B cell (primary cell): ENCODE data around the gene SRC. TPM values are rescaled to one million over a fixed set of nuclear protein-coding genes. Genes with fewer than 3 reads are reported as not detected.

Source experiments
- ATAC-seq: fragments of 200-7000 bp; cut with Tn5 transposase; one replicate; pipeline ENCODE4 v1.10.0; 2021; ENCODE audit warnings: low read depth, mild to moderate bottlenecking, moderate number of reproducible peaks, moderate library complexity
- CTCF ChIA-PET: fragments of 350-600 bp; sonication (Branson Sonifier 250); formaldehyde crosslinking; loops from one replicate; lab custom pipeline; 2021; ENCODE audit warnings: antibody characterized with exemption, inconsistent platforms; lab: Charles Lee
- POLR2A ChIA-PET: fragments of 350-600 bp; sonication (Branson Sonifier 250); formaldehyde crosslinking; loops from one replicate; lab custom pipeline; 2021; ENCODE audit warnings: antibody characterized with exemption; lab: Charles Lee
- DNase-seq: peaks from one replicate; pipeline ENCODE4 v3.0.0; 2013
- H2AFZ ChIP-seq: 2 replicates; pipeline ENCODE4 v1.6.1; 2012; ENCODE audit warnings: mild to moderate bottlenecking, low read depth, low read length; ENCODE audit not compliant: insufficient read depth, poor library complexity, severe bottlenecking
- H3K27ac ChIP-seq, 2 donors: 1 replicate in 1 of 2; 2 replicates in 1 of 2; pipeline ENCODE4 v1.5.1; 2012 to 2013; ENCODE audit warnings: low read length in 2 of 2, mild to moderate bottlenecking in 2 of 2, moderate library complexity in 1 of 2
- H3K27me3 ChIP-seq, 4 experiments: fragments of 200-600 bp in 1 of 4; sonication (generic) in 1 of 4; replicated peaks in 1 of 4; 1 replicate in 2 of 4; 2 replicates in 2 of 4; pipeline versions ENCODE4 v1.6.1 to v1.7.0; 2013 to 2016; ENCODE audit warnings: low read length in 3 of 4, mild to moderate bottlenecking in 2 of 4, mixed read lengths in 1 of 4, moderate library complexity in 1 of 4; ENCODE audit not compliant: insufficient read depth in 4 of 4, control insufficient read depth in 3 of 4; ENCODE audit errors: control extremely low read depth in 1 of 4
- H3K36me3 ChIP-seq, 2 experiments: replicated peaks in 1 of 2; 1 replicate in 1 of 2; 2 replicates in 1 of 2; pipeline versions ENCODE4 v1.6.1 to v1.7.1; 2013; ENCODE audit warnings: low read length in 1 of 2; ENCODE audit not compliant: insufficient read depth in 2 of 2, control insufficient read depth in 1 of 2; ENCODE audit errors: control extremely low read depth in 1 of 2, extremely low read depth in 1 of 2
- H3K4me1 ChIP-seq, 2 donors: fragments of 200-600 bp in 1 of 2; sonication (generic) in 1 of 2; 1 replicate in 1 of 2; 2 replicates in 1 of 2; pipeline versions ENCODE4 v1.5.1 to v1.6.1; 2013 to 2017; ENCODE audit warnings: low read length in 2 of 2; ENCODE audit not compliant: control insufficient read depth in 2 of 2, insufficient read depth in 2 of 2
- H3K4me2 ChIP-seq: replicated peaks from 2 replicates; pipeline ENCODE3; 2012; ENCODE audit warnings: mild to moderate bottlenecking, low read depth, low read length; ENCODE audit not compliant: poor library complexity, severe bottlenecking
- H3K4me3 ChIP-seq, 5 experiments: fragments of 200-600 bp in 1 of 5; sonication (generic) in 1 of 5; 1 replicate in 3 of 5; 2 replicates in 2 of 5; pipeline versions ENCODE4 v1.5.1 to v1.7.0; 2011 to 2016; ENCODE audit warnings: low read length in 4 of 5, mild to moderate bottlenecking in 4 of 5, low read depth in 2 of 5, control low read depth in 1 of 5, moderate library complexity in 1 of 5; ENCODE audit not compliant: insufficient read depth in 1 of 5; ENCODE audit errors: control extremely low read depth in 1 of 5, extremely low read depth in 1 of 5
- H3K79me2 ChIP-seq: fragments of 200-600 bp; sonication (generic); one replicate; pipeline ENCODE4 v1.6.0; 2016; ENCODE audit warnings: low read length; ENCODE audit not compliant: control insufficient read depth, insufficient read depth
- H3K9ac ChIP-seq: fragments of 200-600 bp; sonication (generic); 2 replicates; pipeline ENCODE4 v1.6.1; 2017; ENCODE audit warnings: mild to moderate bottlenecking, low read length, moderate library complexity
- H3K9me3 ChIP-seq, 3 donors: one replicate each; pipeline versions ENCODE4 v1.6.1 to v1.7.1; 2013; ENCODE audit warnings: low read length in 2 of 3; ENCODE audit not compliant: control insufficient read depth in 2 of 3, insufficient read depth in 1 of 3; ENCODE audit errors: control extremely low read depth in 1 of 3
- H4K20me1 ChIP-seq: 2 replicates; pipeline ENCODE4 v1.6.0; 2012; ENCODE audit warnings: mild to moderate bottlenecking, low read length; ENCODE audit not compliant: insufficient read depth, control insufficient read depth, poor library complexity, severe bottlenecking
- H3K27ac Mint-ChIP-seq: one replicate; pipeline ENCODE4 v1.8.0; 2021; ENCODE audit warnings: mixed read lengths
- H3K27me3 Mint-ChIP-seq: one replicate; pipeline ENCODE4 v1.8.0; 2021; ENCODE audit warnings: mixed read lengths
- H3K4me1 Mint-ChIP-seq: one replicate; pipeline ENCODE4 v1.8.0; 2021; ENCODE audit warnings: mixed read lengths
- H3K4me3 Mint-ChIP-seq: one replicate; pipeline ENCODE4 v1.8.0; 2021; ENCODE audit warnings: mixed read lengths
- H3K9me3 Mint-ChIP-seq: one replicate; pipeline ENCODE4 v1.8.0; 2022; ENCODE audit warnings: mixed read lengths; ENCODE audit not compliant: insufficient read depth
- EZH2 ChIP-seq: IDR thresholded peaks from 2 replicates; pipeline ENCODE4 v1.6.1; 2012; ENCODE audit warnings: borderline replicate concordance, low read depth, mild to moderate bottlenecking, moderate library complexity, low read length; ENCODE audit not compliant: insufficient read depth, poor library complexity, severe bottlenecking
- WGBS: methylation state at CpG from one replicate; pipeline ENCODE4 v1.1.5; 2013; ENCODE audit warnings: missing lambda C conversion rate; ENCODE audit not compliant: insufficient coverage; 5-methylcytosine and 5-hydroxymethylcytosine counted together
- intact Hi-C: fragments of 100-400 bp; cut with micrococcal nuclease; formaldehyde crosslinking; loops from one replicate; pipeline ENCODE4 v1.10.0; 2022
- polyA plus RNA-seq: library from polyadenylated mRNA; depleted of rRNA; stranded (reverse); fragments of >200 nt; gene quantifications from 2 replicates; pipeline ENCODE4 v1.2.3, GENCODE V29; 2012
- total RNA-seq, 2 donors: library from RNA; stranded (reverse); fragments of 120-200 nt in 1 of 2; gene quantifications; 1 replicate in 1 of 2; 2 replicates in 1 of 2; pipeline versions ENCODE4 v1.2.3 to v1.2.4, GENCODE V29; 2013 to 2022
- TF ChIP-seq, protein P1 (sequence below): fragments of 200-600 bp; IDR thresholded peaks from one replicate; pipeline ENCODE4 v1.8.0; 2022; ENCODE audit warnings: antibody characterized with exemption, mild to moderate bottlenecking

The SRC gene
- total and polyA plus RNA-seq, 2 donors (not counting 1 experiment from before 2014, with no cell fraction given): 6.5 to 16.8 TPM

DNA sequence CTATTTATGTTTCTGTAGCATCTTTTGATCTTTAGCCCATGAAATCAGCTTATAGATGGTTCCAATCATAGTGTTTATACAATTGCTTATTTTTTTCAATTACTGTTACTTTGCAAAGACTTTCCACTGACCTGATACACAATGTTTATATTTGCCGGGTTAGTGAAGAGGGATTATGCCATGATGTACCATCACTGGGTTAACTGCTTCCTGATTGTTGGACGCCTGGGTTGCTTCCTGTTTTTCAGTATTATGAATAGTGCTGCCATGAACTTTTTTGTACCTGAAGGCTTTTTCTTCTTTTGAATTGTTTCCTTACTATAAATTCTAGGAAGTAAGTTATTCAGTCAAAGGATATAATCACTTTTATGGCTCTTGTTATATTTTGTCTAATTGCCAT, 49.6 kb upstream of the SRC start:
- H2AFZ ChIP-seq: no peak overlapping the region
- no peak for DNase-seq
- Mint-ChIP-seq H3K27me3 (no peaks in the 10 kb centered on the region), H3K4me3 (peak overlapping the region; percentile 10), H3K27ac (peak overlapping the region; percentile 46), H3K9me3 (no peaks in the 10 kb centered on the region), H3K4me1 (peaks cover 45% of the 10 kb centered on the region)
- peaks cover 13 to 16% of the 10 kb centered on the region in 2 donors for H3K4me1 ChIP-seq
- H3K9ac ChIP-seq: no peak overlapping the region
- intact Hi-C loops: loop anchor here (10.0 kb wide), 1 partner anchor 738 kb away; the partner anchor contains the start of genes RPRD1B and TTI1
- H3K36me3 ChIP-seq: peaks cover 8 to 52% of the 10 kb centered on the region in 2 experiments
- no peak overlapping the region for H3K4me3 ChIP-seq
- peaks cover 43% of the 10 kb centered on the region for H4K20me1 ChIP-seq
- H3K27me3 ChIP-seq: no peaks in the 10 kb centered on the region
- peaks cover 93% of the 10 kb centered on the region for H3K79me2 ChIP-seq
- no peaks in the 10 kb centered on the region for H3K9me3 ChIP-seq
- ChIA-PET CTCF (interaction anchor here (0.9 to 1.4 kb wide), 2 partner anchors 88 to 238 kb away, joined by 3 to 4 read pairs; no protein-coding TSS in a partner anchor), POLR2A (no interaction called here)
- H3K4me2 ChIP-seq: no peak overlapping the region
- WGBS: no CpG with 5 or more reads among the region's 2 CpGs
- ATAC-seq: no peak
- no peak for TF ChIP-seq EZH2
- TF ChIP-seq, protein P1, sequence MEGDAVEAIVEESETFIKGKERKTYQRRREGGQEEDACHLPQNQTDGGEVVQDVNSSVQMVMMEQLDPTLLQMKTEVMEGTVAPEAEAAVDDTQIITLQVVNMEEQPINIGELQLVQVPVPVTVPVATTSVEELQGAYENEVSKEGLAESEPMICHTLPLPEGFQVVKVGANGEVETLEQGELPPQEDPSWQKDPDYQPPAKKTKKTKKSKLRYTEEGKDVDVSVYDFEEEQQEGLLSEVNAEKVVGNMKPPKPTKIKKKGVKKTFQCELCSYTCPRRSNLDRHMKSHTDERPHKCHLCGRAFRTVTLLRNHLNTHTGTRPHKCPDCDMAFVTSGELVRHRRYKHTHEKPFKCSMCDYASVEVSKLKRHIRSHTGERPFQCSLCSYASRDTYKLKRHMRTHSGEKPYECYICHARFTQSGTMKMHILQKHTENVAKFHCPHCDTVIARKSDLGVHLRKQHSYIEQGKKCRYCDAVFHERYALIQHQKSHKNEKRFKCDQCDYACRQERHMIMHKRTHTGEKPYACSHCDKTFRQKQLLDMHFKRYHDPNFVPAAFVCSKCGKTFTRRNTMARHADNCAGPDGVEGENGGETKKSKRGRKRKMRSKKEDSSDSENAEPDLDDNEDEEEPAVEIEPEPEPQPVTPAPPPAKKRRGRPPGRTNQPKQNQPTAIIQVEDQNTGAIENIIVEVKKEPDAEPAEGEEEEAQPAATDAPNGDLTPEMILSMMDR: no peak
- peak overlapping the region in 1 of 2 donors; percentile 18 for H3K27ac ChIP-seq

DNA sequence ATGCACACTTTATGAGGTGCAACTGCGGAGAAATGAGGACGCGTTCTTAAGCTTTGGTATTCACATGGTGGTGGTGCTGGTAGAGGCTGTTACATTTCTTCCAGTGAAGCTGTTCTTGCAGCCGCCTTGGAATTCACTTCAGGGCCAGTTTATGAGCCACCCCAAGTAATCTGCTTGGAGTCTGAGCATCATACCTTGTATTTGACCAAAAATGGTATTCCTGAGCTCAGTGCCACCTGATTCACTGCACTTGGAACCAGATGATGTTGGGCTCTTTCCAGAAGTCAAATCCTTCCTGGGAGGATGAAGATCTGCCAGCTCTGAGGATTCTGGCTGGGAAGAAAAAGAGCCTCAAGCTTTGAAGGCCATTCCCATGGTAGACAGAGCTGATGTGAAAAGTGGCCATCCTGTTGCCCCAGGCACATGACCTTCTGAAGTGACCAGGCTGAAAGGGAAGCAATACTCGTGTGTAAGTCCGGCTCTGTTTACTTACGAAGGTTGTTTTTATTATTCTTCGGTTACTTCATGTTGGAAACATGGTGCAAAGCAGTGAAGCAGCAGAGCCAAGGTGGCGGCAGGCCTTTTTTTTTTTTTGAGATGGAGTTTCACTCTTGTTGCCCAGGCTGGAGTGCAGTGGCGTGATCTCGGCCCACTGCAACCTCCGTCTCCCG, 48.7 kb upstream of the SRC start:
- intact Hi-C loops: loop anchor here (10.0 kb wide), 1 partner anchor 738 kb away; the partner anchor contains the start of genes RPRD1B and TTI1
- peaks cover 39% of the 10 kb centered on the region for H3K4me1 Mint-ChIP-seq

More for the DNA sequence above, 48.7 kb upstream of the SRC start:
- H3K9ac ChIP-seq: no peak overlapping the region
- H2AFZ ChIP-seq: no peak overlapping the region
- H3K4me3 ChIP-seq: no peak overlapping the region
- TF ChIP-seq, protein P1: no peak
- no peak for TF ChIP-seq EZH2
- H3K79me2 ChIP-seq: peaks cover 93% of the 10 kb centered on the region
- peaks cover 5 to 55% of the 10 kb centered on the region in 2 experiments for H3K36me3 ChIP-seq
- H3K4me2 ChIP-seq: no peak overlapping the region
- no peak overlapping the region for H3K27ac ChIP-seq
- no peaks in the 10 kb centered on the region for H3K27me3 Mint-ChIP-seq
- peaks cover 47% of the 10 kb centered on the region for H4K20me1 ChIP-seq
- DNase-seq (no peak), ATAC-seq (no peak)
- H3K9me3 ChIP-seq: no peaks in the 10 kb centered on the region
- H3K27me3 ChIP-seq: no peaks in the 10 kb centered on the region
- 99% methylated on average over 10 of the region's 13 CpGs for WGBS
- H3K9me3 Mint-ChIP-seq: no peaks in the 10 kb centered on the region
- peaks cover 11 to 12% of the 10 kb centered on the region in 2 donors for H3K4me1 ChIP-seq
- no peak overlapping the region for H3K4me3 Mint-ChIP-seq
- POLR2A ChIA-PET: no interaction called here
- CTCF ChIA-PET: interaction anchor here (0.9 to 1.4 kb wide), 3 partner anchors 12 to 238 kb away, joined by 3 to 4 read pairs (median 3); no protein-coding TSS in a partner anchor
- no peak overlapping the region for H3K27ac Mint-ChIP-seq
